Fibroblast of skin of left quadriceps (primary cell): ENCODE measurements around the gene SERPINA9.
"Not testable (repeated sequence)": the region's sequence is repeated elsewhere in the genome, so short reads cannot be mapped to it uniquely, and the experiment has no call there.

ENCODE experiments used
- DNase-seq, 2 experiments: peaks; one replicate each; pipeline ENCODE4 v3.0.0-alpha.2; 2013; ENCODE audit warnings: low read depth in 2 of 2

The SERPINA9 gene

GRCh38 chr14:94476023-94476422 lies at the start of gene SERPINA9:
Gene SERPINA9 (minus strand): TSS chr14:94476197. CDS start chr14:94469840, 6,357 bp downstream.
- DNase-seq: no peak

GRCh38 chr14:94524093-94524492 lies 48.1 kb upstream of the SERPINA9 start:
- no peak for DNase-seq

GRCh38 chr14:94523265-94523664 lies 47.3 kb upstream of the SERPINA9 start:
- DNase-seq: no peak

- DNase-seq: no peak
These were observed 46.2 kb upstream of the SERPINA9 start for GRCh38 chr14:94522115-94522724.

GRCh38 chr14:94521375-94522114 lies 45.5 kb upstream of the SERPINA9 start:
- DNase-seq: no peak

GRCh38 chr14:94517641-94518257 lies 41.8 kb upstream of the SERPINA9 start:
- no peak for DNase-seq

GRCh38 chr14:94517248-94517640 lies 41.2 kb upstream of the SERPINA9 start:
- DNase-seq: no peak

- no peak for DNase-seq
These were observed 39.9 kb upstream of the SERPINA9 start for GRCh38 chr14:94515856-94516255.

GRCh38 chr14:94515426-94515825 lies 39.4 kb upstream of the SERPINA9 start:
- no peak for DNase-seq

GRCh38 chr14:94514351-94514750 lies 38.4 kb upstream of the SERPINA9 start:
- DNase-seq: no peak

GRCh38 chr14:94510481-94510880 lies 34.5 kb upstream of the SERPINA9 start:
- not testable (repeated sequence) for DNase-seq

GRCh38 chr14:94509356-94509755 lies 33.4 kb upstream of the SERPINA9 start, which contains the start of gene SERPINA12:
Gene SERPINA12 (minus strand): TSS chr14:94509469. CDS start chr14:94498397, 11,072 bp downstream.
- no peak for DNase-seq

GRCh38 chr14:94505641-94506040 lies 29.6 kb upstream of the SERPINA9 start:
- DNase-seq: no peak

GRCh38 chr14:94505206-94505605 lies 29.2 kb upstream of the SERPINA9 start:
- DNase-seq: no peak

- no peak for DNase-seq
These were observed 25.9 kb upstream of the SERPINA9 start for GRCh38 chr14:94501588-94502516.

- DNase-seq: no peak
These were observed 24.3 kb upstream of the SERPINA9 start for GRCh38 chr14:94500264-94500663.

GRCh38 chr14:94499673-94500072 lies 23.7 kb upstream of the SERPINA9 start:
- no peak for DNase-seq

- no peak for DNase-seq
These were observed 22.2 kb upstream of the SERPINA9 start for GRCh38 chr14:94498215-94498614.

GRCh38 chr14:94494085-94494484 lies 18.1 kb upstream of the SERPINA9 start:
- no peak for DNase-seq

- DNase-seq: no peak
These were observed 15.5 kb upstream of the SERPINA9 start for GRCh38 chr14:94491511-94491910.

GRCh38 chr14:94489336-94489735 lies 13.3 kb upstream of the SERPINA9 start:
- DNase-seq: no peak

GRCh38 chr14:94486883-94487282 lies 10.9 kb upstream of the SERPINA9 start:
- no peak for DNase-seq
